NCI-H2227 (cell line): Measurements from ENCODE around the gene FBXO10.
"Not testable (repeated sequence)": the region's sequence is repeated elsewhere in the genome, so short reads cannot be mapped to it uniquely, and the experiment has no call there.

Experiments
- DNase-seq: peaks from one replicate; lab custom pipeline; 2025; ENCODE audit not compliant: unreplicated experiment; lab: John Stamatoyannopoulos, UW

FBXO10 gene

DNA sequence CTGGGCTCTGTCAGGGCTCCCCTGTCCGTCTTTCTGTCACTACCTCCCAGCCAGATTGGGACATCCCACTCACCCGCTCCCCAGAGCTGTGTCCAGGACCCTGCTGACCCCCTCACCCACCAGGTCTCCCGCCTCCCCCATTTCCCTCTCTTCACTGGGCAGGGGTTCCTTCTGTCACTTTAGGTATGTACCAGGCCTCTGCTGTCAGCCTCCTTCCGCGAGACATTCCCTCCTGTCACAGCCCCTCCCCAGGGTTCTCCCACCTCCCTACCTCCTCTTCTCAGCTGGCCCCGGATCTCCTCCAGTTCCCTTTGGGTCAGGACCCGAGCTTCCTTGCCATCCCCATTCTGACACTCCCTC, 89.9 kb downstream of the FBXO10 start:
- DNase-seq, result no peak

DNA sequence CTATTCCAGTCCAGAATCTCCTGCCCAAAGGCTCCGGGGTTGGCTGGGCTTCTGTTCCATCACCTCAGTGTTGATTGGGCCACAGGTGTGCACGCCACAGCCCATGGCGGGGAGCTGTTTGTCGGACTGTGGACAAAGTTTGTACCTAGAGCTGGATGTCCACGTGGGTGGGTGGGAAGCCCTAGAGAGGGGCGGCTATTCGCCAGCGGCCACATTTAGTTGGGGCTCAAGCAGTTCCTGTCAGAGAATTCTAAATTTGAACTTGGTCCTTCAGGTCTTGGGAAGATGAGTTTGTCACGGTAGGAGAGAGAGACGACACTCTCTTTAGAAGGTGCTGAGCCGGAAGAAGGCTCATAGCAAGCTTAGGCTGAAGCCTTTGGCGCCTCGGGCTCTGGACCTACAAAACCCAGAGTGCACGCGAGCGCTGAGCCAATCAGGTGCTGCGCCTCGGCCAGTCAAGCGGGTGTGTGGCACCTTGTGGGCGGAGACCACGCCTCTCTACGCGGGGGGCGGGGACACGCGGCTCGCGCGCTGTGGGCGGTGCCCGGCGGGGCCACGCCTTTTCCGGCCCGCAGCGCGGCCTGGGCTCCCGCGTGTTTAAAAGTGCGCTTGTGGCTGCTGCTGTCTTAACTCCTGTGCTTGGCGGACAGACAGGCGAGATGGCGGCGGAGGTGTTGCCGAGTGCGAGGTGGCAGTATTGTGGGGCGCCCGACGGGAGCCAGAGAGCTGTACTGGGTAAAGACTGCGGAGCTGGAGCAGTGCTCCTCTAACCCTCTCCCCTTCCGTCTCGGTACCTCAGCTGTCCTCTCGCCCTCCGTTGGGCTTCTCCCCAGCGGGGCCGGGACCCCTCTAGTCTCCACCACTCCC, 90.6 kb downstream of the FBXO10 start, which contains the start of gene POLR1E:
Gene POLR1E, plus strand, starts transcription at position 560 of the 867 bp plus-strand sequence. Its CDS starts 100 bp downstream, at position 660.
- peak; percentile 92 for DNase-seq

DNA sequence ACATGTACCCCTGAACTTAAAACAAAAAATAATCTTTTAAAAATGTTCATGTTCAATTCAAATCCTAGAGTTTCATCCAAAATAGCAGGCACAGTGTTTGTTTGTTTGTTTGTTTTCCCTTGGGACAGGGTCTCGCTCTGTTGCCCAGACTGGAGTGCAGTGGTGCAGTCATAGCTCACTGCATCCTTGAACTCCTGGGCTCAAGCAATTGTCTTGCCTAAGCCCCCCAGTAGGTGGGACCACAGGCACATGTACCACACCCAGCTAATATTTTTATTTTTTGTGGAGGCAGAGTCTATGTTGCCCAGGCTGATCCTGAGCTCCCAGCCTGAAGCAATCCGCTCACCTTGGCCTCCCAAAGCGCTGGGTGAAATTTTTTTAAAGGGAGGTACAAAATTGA, 95.4 kb downstream of the FBXO10 start:
- DNase-seq, result no peak

DNA sequence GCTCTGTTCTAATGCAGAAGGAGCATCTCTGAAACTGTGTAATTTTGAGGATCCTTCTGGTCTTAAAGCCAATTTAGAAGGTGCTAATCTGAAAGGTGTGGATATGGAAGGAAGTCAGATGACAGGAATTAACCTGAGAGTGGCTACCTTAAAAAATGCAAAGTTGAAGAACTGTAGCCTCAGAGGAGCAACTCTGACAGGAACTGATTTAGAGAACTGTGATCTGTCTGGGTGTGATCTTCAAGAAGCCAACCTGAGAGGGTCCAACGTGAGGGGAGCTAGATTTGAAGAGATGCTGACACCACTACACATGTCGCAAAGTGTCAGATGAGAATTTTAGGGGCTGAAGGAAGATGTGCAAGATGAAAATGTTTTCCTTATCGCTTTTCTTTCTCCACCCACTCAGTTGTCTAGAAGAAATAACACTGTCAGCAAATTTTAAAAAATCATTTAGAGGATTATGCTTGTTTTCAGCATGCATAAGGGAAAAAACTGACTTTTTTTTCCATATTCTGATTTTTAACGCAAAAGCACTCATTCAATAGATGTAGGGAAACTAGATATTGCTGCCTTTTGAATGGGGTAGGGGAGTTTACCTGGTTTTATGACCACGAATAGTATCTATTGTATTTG, 98.1 kb downstream of the FBXO10 start:
- not testable (repeated sequence) for DNase-seq

DNA sequence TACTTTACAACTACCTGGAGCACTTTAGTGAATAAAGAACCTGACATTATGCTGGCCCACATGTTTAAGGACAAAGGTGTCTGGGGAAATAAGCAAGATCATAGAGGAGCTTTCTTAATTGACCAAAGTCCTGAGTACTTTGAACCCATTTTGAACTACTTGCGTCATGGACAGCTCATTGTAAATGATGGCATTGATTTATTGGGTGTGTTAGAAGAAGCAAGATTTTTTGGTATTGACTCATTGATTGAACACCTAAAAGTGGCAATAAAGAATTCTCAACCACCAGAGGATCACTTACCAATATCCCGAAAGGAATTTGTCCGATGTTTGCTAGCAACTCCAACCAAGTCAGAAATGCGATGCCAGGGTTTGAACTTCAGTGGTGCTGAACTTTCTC, 98.7 kb downstream of the FBXO10 start:
- not testable (repeated sequence) for DNase-seq

GRCh38 chr9:37476930-37477329, 99.2 kb downstream of the FBXO10 start:
- no peak for DNase-seq

- no peak for DNase-seq
Measured at GRCh38 chr9:37474438-37474837, 101.7 kb downstream of the FBXO10 start.

- not testable (repeated sequence) for DNase-seq
Measured at GRCh38 chr9:37473982-37474381, 102.2 kb downstream of the FBXO10 start.

DNA sequence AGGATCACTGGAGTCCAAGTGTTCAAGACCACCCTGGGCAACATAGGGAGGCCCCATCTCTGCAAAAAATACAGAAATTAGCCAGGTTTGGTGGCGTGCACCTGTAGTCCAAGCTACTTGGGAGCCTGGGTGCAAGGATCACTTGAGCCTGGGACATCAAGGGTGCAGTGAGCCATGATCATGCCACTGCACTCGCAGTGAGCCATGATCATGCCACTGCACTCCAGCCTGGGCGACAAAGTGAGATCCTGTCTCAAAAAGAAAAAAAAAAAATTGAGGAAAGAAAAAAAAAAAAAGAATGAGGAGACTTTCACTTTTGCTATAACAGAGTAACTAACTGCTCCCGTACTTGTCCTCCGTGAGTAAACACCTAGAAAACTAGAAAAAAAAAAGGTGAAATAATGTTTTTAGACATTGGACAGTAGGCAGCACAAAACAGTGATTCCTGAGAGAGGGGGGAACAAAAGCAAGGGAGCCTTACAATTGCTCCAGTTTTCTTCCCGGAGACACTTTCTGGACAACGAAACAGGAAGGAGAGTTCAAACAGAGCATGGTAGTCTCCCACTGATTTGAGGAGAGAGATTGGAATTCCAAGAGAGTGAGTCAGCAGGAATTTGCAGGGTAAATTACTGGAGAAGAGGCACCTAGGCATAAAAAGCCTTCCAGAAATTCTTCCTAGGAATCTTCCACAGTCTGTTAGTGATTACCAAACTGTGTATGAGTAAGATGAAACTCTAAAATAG, 104.1 kb downstream of the FBXO10 start:
- DNase-seq, result peak; percentile 29

GRCh38 chr9:37468620-37469019, 107.6 kb downstream of the FBXO10 start:
- no peak for DNase-seq

- peak; percentile 23 for DNase-seq
Measured at GRCh38 chr9:37467530-37467929, 108.7 kb downstream of the FBXO10 start.

DNA sequence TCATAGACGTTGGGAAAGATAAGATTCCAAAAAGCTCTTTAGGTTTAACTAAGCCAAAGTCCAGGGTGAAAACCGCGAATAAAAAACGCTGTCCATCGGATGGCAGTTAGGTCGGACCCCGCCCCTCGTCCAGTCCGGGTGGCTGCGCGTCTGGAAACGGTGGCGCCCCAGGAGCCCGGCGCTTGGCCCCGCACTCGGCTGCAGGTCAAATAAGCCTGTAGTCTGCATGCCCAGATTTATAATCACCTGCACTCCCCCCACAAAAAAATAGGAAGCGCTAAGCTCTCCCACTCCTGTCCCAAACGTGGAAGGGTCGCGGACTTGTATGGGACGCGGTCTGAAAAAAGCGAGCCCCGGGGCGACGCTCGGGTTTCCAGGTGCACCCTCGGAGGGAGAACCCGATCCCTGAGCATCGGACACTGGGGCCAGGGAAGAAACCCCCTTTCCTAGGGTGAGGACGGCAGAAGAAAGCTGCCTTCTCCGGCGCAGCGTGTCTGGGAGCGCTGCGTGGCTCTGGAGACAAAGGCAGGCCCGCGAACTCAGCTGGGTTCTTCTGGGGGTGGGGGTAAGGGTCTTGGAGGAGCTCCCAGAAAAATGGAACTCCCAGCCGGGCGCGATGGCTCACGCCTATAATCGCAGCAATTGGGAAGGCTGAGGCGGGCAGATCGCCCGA, 110.0 kb downstream of the FBXO10 start:
- peak; percentile 90 for DNase-seq

GRCh38 chr9:37465249-37466036, 110.7 kb downstream of the FBXO10 start, which contains the start of gene ZBTB5:
Gene ZBTB5, minus strand, starts transcription at chr9:37465450. Its CDS starts 22,899 bp downstream, at chr9:37442551.
- DNase-seq, result peak; percentile 99

- DNase-seq, result peak; percentile 96
Measured at GRCh38 chr9:37464426-37465248, 111.5 kb downstream of the FBXO10 start.

- DNase-seq, result no peak
Measured at GRCh38 chr9:37464006-37464405, 112.2 kb downstream of the FBXO10 start.
